K562 (cell line): ENCODE measurements around the gene TNFSF13. TPM values are rescaled to one million over a fixed set of nuclear protein-coding genes. Genes with fewer than 3 reads are reported as not detected.
A peak's percentile ranks its signal among the peaks of the same experiment; 100 is the strongest.

Source experiments
- CBFA2T2 ChIP-seq: fragments of 450-650 bp; conservative IDR thresholded peaks from 2 replicates; pipeline ENCODE4 v1.6.1; 2017; ENCODE audit warnings: mild to moderate bottlenecking
- DEAF1 ChIP-seq: fragments of 450-650 bp; formaldehyde crosslinking; IDR thresholded peaks from 2 replicates; pipeline ENCODE4 v1.4.0; 2020; ENCODE audit warnings: mild to moderate bottlenecking, moderate library complexity
- ELF4 ChIP-seq: fragments of 450-650 bp; formaldehyde crosslinking; IDR thresholded peaks from 2 replicates; pipeline ENCODE4 v1.4.0; 2022; ENCODE audit warnings: missing genetic modification characterization
- ERF ChIP-seq: fragments of 450-650 bp; formaldehyde crosslinking; IDR thresholded peaks from 2 replicates; pipeline ENCODE4 v1.4.0; 2020; ENCODE audit warnings: mild to moderate bottlenecking, mixed read lengths
- HDAC3 ChIP-seq: fragments of 450-650 bp; IDR thresholded peaks from 2 replicates; pipeline ENCODE4 v1.6.1; 2018; ENCODE audit warnings: borderline replicate concordance, mild to moderate bottlenecking, moderate library complexity; ENCODE audit not compliant: partially characterized antibody
- YY1 ChIP-seq, 3 experiments: IDR thresholded peaks; 2 replicates each; pipeline ENCODE4 v1.6.1; 2011; ENCODE audit warnings: low read length in 2 of 3, mild to moderate bottlenecking in 2 of 3, moderate library complexity in 2 of 3, borderline replicate concordance in 1 of 3, control low read depth in 1 of 3, low read depth in 1 of 3; ENCODE audit not compliant: insufficient read depth in 3 of 3, insufficient replicate concordance in 2 of 3, control insufficient read depth in 1 of 3, insufficient read length in 1 of 3; ENCODE audit errors: extremely low read depth in 1 of 3
- ZBTB9 ChIP-seq: fragments of 450-650 bp; formaldehyde crosslinking; IDR thresholded peaks from 2 replicates; pipeline ENCODE4 v1.4.0; 2020; ENCODE audit warnings: mild to moderate bottlenecking, moderate library complexity
- ZNF609 ChIP-seq: sonication (generic); formaldehyde crosslinking; IDR thresholded peaks from 2 replicates; pipeline ENCODE4 v1.8.1; 2023; ENCODE audit warnings: missing genetic modification reagents, mild to moderate bottlenecking, borderline replicate concordance
- ZNF707 ChIP-seq: fragments of 250-450 bp; sonication (Bioruptor Pico); conservative IDR thresholded peaks from 2 replicates; pipeline ENCODE4 v1.8.0; 2022; ENCODE audit warnings: inconsistent platforms, mild to moderate bottlenecking, moderate library complexity
- ZZZ3 ChIP-seq: fragments of 450-650 bp; IDR thresholded peaks from 2 replicates; pipeline ENCODE4 v1.6.1; 2016; ENCODE audit warnings: antibody characterized with exemption, mild to moderate bottlenecking, moderate library complexity
- polyA plus RNA-seq, 8 experiments: library from polyadenylated mRNA; depleted of rRNA in 4 of 8; stranded (reverse) in 5 of 8; unstranded in 3 of 8; fragments of >200 nt; fragmentation: Nextera tagmentation in 2 of 8; fragmentation: Illumina TruSeq in 1 of 8; extraction: Ambion mirVana in 2 of 8; extraction: Trizol in 1 of 8; gene quantifications; 2 replicates each; pipeline versions ENCODE4 v1.2.1 to v1.2.3, GENCODE V29; 2011 to 2014; ENCODE audit warnings: inconsistent platforms in 1 of 8, missing spikeins in 1 of 8
- total RNA-seq, 7 experiments: library from RNA; depleted of rRNA in 6 of 7; stranded (reverse); fragments of >200 nt in 6 of 7; fragmentation: Illumina TruSeq in 2 of 7; extraction: Trizol in 2 of 7; gene quantifications; 2 replicates each; pipeline versions ENCODE4 v1.2.1 to v1.2.3, GENCODE V29; 2011 to 2021; ENCODE audit warnings: low replicate concordance in 1 of 7

Gene TNFSF13
- total and polyA plus RNA-seq, 9 of the 15 experiments (the other 6 are each of a cell fraction or from before 2014, with no cell fraction given): 0.04 to 0.51 (median 0.19) TPM; not detected in 1

GRCh38 chr17:7561589-7562207 is 3.1 kb downstream of the TNFSF13 start, which contains the start of gene SENP3 (continued):
- TF ChIP-seq ZNF609 (CRISPR knock-in tag) (0 out of 2 replicates have a peak, but pooled peaks have one; percentile 41), ELF4 (no peak), HDAC3 (no peak), ZNF707 (CRISPR knock-in tag) (no peak), ZZZ3 (no peak), ZBTB9 (CRISPR knock-in tag) (no peak), CBFA2T2 (no peak), YY1 (IDR thresholded peaks at IDR 0.05; ENCODE audit: borderline replicate concordance in 1 of 3, control insufficient read depth in 1 of 3, extremely low read depth in 1 of 3, insufficient read depth in 3 of 3, insufficient read length in 1 of 3, insufficient replicate concordance in 2 of 3, low read depth in 1 of 3, low read length in 2 of 3) (peak in 1 of 3 experiments; percentile 49), ERF (no peak), DEAF1 (CRISPR knock-in tag) (no peak)
